NCI-H2081 (cell line): Measurements from ENCODE around the gene TSPO2.

Experiments
- DNase-seq, 2 experiments: peaks; one replicate each; lab custom pipeline; 2025; lab: John Stamatoyannopoulos, UW

Gene TSPO2

GRCh38 chr6:41051873-41052272 is 9.6 kb downstream of the TSPO2 start:
- DNase-seq: peak in 1 of 2 experiments; percentile 7

GRCh38 chr6:41053041-41053440 is 10.8 kb downstream of the TSPO2 start, which contains the start of gene APOBEC2:
APOBEC2 (plus strand) TSS chr6:41053202; CDS start chr6:41053348, 146 bp downstream.
- DNase-seq: no peak

GRCh38 chr6:41054511-41054910 is 12.2 kb downstream of the TSPO2 start:
- no peak for DNase-seq

GRCh38 chr6:41055149-41055548 is 12.9 kb downstream of the TSPO2 start:
- no peak for DNase-seq

- DNase-seq: no peak
These were observed 14.7 kb downstream of the TSPO2 start for GRCh38 chr6:41056768-41057490.

- DNase-seq: no peak
These were observed 16.5 kb downstream of the TSPO2 start for GRCh38 chr6:41058783-41059181.

- no peak for DNase-seq
These were observed 17.3 kb downstream of the TSPO2 start for GRCh38 chr6:41059556-41059955.

- DNase-seq: no peak
These were observed 19.0 kb downstream of the TSPO2 start for GRCh38 chr6:41061196-41061726.

- DNase-seq: no peak
These were observed 19.8 kb downstream of the TSPO2 start for GRCh38 chr6:41062056-41062455.

GRCh38 chr6:41063884-41064285 is 21.6 kb downstream of the TSPO2 start:
- DNase-seq: no peak

- DNase-seq: no peak
These were observed 22.6 kb downstream of the TSPO2 start for GRCh38 chr6:41064841-41065240.

GRCh38 chr6:41065550-41066026 is 23.3 kb downstream of the TSPO2 start:
- DNase-seq: no peak

GRCh38 chr6:41066867-41067304 is 24.6 kb downstream of the TSPO2 start:
- peak; percentile 45 to 65 for DNase-seq

- DNase-seq: no peak
These were observed 29.2 kb downstream of the TSPO2 start for GRCh38 chr6:41071501-41071922.

- DNase-seq: peak; percentile 99 to 100
These were observed 29.9 kb downstream of the TSPO2 start, which contains the start of gene OARD1 for GRCh38 chr6:41071923-41072835. OARD1 (minus strand) TSS chr6:41072356; CDS start chr6:41071634, 722 bp downstream.

GRCh38 chr6:41072836-41073202 is 30.6 kb downstream of the TSPO2 start, which contains the start of gene NFYA:
NFYA (plus strand) TSS chr6:41072974; CDS start chr6:41079090, 6,116 bp downstream.
- DNase-seq: peak in 1 of 2 experiments; percentile 100

GRCh38 chr6:41073203-41073967 is 31.1 kb downstream of the TSPO2 start:
- peak; percentile 79 to 85 for DNase-seq

- DNase-seq: peak; percentile 8 to 11
These were observed 31.9 kb downstream of the TSPO2 start for GRCh38 chr6:41073968-41074691.

GRCh38 chr6:41074692-41075436 is 32.6 kb downstream of the TSPO2 start:
- no peak for DNase-seq
